ENCODE measurements around the gene NEK7.
"Not testable (repeated sequence)": the region's sequence is repeated elsewhere in the genome, so short reads cannot be mapped to it uniquely, and the experiment has no call there.

The NEK7 gene

DNA sequence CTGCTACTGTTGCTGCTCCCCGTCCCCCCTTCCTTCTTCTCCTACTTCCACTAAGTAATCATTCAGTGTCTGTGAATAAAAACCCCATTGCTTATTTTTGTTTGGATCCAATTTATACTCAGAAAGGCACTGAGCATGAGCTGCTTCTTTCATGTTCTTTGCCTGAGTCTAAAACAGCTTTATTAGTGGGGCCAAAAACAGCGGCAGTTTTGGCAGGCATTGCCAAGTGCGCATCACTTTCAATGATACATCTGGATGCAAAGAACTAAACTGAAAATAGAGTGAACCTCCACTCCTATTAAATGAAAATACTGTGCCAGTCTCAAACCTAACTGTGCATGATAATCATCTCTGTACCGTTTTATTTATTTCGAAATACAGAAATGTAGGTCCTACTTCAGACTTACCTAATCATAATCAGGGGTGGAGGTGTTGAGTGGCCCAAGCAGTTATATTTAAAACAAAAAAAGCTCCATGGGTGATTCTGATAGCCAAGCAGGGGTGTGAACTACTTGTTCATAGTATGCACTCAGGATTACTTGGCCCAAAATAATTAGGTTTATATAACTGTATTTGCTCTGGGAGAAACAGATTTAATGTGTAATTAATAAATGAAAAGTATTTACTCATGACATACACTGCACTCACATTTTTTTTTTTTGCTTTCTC, 48.4 kb downstream of the NEK7 start:
- DNase-seq (ENCODE audit: low spot score) = no peak

DNA sequence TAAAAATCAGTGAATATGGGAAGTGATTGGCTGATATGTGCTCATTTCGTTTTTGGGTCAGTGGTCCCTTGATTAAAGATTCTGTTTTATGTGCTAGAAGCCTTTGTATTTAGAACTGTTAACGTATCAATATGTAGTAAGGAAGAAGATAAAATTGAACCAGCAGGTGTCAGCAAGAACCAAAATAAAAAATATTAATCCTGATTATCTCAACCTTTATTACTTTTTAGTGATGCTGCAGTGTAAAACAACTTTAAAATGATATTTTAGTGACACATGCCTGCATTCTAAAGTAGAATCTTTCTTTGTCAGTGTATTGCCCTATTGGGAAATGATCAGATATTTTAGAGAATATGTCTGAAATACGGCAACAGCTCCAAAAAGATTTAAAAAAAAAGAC, 49.5 kb downstream of the NEK7 start:
- no peak for DNase-seq (ENCODE audit: low spot score)

DNA sequence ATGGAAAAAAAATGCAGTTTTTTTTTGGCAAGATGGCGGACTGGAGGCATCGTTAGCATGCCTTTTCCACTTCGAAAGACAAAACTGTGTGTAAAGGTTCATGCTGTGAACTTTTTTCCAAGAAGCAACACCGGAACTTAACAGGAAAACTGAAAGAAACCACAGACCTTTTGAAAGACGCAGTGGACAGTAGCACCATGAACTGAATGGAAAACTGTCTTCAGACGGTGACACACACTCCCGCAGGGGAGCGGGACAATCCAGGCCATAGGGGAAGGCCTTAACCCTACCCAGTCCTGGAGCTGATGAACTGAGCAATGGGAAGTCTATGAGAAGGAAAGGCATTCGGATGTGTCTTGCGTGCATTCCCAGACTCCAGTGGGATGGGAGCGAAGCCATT, 54.9 kb downstream of the NEK7 start:
- no peak for DNase-seq (ENCODE audit: low spot score)

DNA sequence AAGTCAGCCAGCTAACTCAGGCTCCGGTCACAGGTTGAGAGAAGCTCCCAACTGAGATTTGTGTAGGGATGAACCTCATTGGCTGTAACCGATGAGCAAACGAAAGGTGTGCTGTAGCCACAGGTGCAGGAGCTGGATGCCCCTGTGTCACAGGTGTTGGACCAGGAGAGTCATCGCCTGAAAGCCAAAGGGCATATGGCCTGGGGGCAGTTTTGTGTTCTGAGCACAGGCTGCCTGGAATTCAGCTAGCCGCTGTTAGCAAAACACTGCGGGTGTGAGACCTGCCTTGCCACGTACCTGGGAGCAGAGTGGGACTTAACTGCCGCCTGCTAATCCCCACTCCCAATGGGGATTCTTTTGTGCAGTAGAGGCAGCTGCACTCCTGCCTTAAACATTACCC, 55.3 kb downstream of the NEK7 start:
- DNase-seq (ENCODE audit: low spot score) = no peak

DNA sequence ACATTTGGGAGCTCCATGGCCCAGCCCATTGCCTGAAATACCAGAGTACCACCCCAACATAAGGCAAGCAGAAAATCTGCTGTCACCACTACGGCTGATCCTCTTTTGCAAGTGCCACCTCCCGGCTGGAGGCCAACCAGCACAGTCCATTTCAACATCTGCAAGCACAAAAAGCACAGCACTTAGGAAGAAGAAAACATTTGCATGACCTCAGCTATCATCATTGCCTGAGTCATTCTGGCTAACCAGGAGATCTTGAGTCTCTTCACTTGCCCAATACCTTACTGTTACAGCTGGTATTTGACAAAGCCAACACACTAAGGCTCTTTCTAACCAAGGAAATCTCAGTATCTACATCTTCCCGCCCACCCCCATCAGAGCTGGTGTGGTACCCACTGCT, 55.9 kb downstream of the NEK7 start:
- no peak for DNase-seq (ENCODE audit: low spot score)

DNA sequence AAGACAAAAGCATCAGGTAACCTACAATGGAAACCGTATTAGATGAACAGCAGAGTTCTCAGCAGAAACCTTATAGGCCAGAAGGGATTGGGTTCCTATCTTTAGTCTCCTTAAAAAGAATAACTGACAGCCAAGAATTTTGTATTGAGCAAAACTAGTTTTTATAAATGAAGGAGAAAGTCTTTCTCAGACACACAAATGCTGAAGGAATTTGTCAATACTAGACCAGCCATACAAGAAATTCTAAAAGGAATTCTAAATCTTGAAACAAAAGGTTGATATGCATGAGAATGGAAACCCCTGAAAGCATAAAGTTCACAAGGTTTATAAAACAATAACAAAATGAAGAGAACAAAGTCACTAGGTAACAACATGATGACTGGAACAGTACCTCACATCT, 58.1 kb downstream of the NEK7 start:
- no peak for DNase-seq (ENCODE audit: low spot score)

DNA sequence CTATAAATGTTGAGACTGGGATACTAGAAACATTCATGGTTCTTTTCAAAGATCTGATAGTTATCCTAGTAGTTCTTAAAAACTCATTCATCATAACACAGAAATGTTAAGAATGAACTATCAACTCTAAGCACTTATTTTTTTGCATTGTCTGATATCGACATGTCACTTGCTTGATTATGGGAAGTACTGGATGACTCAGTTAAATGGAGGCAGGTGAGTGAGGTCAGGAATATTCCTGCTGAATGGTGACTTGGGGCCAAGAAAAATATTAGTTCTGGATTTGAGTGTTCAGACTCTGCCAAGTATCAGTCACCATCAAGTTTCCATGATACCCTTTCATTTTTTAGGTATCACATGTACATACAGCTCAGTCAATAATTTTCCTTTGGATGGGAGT, 63.6 kb downstream of the NEK7 start:
- DNase-seq (ENCODE audit: low spot score) = no peak

DNA sequence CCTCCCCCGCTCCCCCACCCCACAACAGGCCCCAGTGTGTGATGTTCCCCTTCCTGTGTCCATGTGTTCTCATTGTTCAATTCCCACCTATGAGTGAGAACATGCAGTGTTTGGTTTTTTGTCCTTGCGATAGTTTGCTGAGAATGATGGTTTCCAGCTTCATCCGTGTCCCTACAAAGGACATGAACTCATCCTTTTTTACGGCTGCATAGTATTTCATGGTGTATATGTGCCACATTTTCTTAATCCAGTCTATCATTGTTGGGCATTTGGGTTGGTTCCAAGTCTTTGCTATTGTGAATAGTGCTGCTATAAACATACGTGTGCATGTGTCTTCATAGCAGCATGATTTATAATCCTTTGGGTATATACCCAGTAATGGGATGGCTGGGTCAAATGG, 70.2 kb downstream of the NEK7 start:
- DNase-seq (ENCODE audit: low spot score) = not testable (repeated sequence)

DNA sequence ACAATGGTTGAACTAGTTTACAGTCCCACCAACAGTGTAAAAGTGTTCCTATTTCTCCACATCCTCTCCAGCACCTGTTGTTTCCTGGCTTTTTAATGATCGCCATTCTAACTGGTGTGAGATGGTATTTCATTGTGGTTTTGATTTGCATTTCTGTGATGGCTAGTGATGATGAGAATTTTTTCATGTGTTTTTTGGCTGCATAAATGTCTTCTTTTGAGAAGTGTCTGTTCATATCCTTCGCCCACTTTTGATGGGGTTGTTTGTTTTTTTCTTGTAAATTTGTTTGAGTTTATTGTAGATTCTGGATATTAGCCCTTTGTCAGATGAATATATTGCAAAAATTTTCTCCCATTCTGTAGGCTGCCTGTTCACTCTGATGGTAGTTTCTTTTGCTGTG, 70.7 kb downstream of the NEK7 start:
- DNase-seq (ENCODE audit: low spot score) = not testable (repeated sequence)

DNA sequence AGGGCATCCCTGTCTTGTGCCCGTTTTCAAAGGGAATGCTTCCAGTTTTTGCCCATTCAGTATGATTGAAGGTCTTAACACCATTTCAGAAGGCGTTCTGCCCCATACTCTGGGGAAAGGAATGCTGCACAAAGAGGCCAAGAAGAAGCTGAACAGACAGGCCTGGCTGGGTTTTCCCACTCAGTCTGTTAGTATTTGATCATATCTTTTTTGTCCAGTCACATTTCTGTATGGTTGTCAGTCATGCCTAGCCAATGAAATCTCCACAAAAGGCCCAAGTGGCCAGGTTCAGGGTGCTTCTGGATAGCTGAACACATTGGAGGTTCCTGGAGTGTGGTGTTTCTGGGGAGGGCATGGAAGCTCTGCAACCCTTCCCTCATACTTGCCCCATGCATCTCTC, 72.1 kb downstream of the NEK7 start:
- no peak for DNase-seq (ENCODE audit: low spot score)

DNA sequence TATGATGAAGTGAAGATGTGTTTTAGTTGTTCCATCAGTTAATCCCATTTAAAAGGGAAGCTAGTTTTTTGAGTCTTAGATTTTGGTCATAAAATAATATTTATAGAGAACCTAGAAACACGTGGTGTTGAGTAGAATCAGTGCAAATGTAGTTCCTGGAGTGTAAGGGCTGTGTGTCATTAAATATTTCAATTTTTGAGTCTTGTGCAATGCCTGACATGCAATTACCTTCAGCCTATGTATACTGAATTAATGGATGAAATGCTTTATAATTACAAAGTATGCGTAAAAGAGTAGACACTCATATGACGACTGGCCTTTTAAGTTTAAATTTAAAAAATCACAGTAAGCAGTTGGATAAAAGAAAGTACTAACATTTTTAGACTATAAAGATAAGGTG, 75.0 kb downstream of the NEK7 start:
- no peak for DNase-seq (ENCODE audit: low spot score)

DNA sequence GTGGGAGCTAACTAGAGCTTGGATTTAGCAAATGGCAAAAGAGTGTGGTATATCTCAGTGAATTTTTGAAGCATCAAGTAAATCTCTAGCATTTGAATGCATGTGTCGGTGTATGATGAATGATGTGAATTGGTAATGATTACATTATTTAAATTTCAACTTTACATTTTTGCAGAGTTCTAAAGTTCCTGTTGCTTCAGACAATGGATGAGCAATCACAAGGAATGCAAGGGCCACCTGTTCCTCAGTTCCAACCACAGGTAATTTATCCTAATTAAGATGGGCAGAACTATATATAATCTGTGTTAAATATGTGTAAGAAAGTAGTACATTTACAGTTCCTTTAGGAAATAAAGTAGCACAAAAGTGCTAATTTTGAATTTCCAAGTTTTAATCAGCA, 75.6 kb downstream of the NEK7 start:
- no peak for DNase-seq (ENCODE audit: low spot score)

DNA sequence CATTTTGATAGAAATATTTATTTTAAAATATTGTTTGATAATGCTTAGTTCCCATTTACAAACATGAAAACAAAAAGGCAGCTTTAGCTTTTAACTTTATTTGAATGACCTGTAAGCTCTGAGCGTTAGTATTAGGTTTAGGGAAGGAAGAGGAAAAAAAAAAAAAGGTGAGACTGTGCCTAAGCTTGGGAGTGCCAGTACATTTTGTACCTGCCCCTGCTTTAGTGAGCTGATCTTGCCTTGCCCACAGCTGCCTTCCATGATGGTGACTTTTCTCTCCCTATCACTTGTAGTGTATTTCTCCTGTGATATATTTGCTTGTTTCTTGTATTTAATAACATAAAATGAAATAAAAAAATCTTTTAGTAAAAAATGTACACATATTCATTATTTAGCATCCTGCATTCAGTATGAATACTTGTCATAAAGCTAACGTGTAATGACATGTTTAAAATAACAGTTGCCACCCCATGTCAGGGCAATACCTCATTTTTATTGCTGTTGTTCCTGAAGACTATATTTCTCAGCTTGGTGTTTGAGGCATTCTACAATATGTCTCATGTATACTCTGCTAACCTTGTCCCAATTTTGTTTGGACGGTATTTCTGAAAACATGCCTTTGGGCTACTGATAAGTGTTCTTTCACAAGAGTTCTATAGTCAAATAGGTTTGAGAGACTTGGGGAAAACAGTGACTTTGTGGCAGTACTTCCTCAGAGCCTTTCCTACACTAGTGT, 76.3 kb downstream of the NEK7 start:
- no peak for DNase-seq (ENCODE audit: low spot score)

DNA sequence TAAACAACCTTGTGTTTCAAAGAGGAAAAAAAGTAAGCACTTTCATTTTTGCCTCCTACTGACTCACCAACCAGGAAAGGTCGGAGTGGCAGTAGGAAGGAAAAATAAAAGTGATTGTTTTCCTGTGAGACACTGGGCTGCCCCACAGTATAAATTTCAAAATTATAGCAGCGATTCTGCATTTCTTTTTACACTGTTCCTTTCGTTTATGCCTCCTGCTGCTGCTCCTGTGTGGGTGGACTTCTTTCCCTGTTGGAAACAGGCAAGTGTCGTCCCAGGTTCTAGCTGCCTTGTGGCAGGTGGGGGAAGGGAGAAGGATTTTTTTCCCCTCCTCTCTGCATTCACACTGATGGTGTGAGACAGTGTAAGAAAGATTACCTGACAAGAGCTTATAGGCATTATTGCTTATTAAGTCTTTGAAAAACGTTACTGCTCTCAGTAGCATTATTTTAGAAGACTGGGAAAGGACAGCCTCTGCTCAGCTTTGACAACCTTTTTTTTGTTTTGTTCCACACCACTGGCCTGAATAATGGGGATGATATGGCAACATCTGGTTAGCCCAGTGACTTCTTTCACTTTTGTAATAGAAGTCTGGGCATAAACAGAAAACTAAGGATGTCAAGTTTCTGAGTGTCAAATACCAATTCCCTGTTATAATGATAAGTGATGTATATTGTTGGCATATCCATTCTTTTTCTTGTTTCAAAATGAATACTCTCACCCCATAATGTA, 77.9 kb downstream of the NEK7 start:
- peak; percentile 35 for DNase-seq (ENCODE audit: low spot score)

DNA sequence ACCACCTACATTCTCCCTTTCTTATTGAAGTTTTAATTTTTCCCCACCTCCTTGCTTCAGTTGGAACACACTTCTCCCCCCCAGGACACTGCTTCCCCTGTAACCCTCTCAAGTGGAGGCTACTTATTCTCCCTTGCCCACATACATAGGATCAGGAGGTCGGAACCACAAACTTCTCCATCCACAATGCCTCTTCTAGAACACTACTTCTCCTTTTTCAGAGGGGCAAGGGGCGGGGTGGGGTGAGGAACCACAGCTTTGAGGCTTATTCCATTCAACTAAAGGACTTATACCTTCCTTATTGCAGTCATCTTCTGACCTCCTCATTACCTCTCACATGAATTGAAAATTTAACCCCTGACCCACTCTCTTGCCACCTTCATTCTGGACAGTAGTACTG, 81.3 kb downstream of the NEK7 start:
- no peak for DNase-seq (ENCODE audit: low spot score)

DNA sequence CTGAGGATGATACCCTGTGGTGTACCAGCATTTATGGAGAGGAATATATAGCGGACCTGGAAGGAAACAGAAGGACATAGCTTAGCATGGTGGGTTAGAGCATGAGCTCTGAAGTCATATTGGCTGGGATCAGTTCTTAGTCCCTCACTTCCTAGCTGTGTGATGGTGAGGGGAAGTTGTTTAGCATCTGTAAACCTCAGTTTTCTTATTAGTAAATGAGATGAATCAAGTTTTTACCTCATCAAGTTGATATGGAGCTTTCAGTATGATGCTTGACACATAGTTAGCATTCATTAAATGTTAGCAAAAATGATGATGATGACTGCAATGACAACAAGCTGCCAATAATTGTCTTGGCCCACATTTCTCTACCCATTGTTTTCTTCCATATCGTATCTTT, 84.8 kb downstream of the NEK7 start:
- DNase-seq (ENCODE audit: low spot score) = no peak

DNA sequence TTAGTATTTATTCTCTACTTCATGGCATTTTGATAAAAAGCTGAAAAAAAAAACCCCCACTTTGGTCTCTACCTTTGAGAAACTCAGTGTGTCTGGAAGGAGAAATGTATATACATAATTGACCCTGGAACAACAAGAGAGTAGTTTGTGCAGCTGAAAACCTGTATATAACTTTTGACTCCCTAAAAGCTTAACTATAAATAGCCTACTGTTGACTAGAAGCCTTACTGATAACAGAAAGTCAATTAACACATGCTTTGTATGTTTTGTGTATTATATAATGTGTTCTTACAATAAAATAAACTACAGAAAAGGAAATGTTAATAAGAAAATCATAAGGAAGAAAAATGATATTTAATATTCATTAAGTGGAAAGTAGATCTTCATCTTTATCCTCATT, 88.0 kb downstream of the NEK7 start:
- DNase-seq (ENCODE audit: low spot score) = no peak

DNA sequence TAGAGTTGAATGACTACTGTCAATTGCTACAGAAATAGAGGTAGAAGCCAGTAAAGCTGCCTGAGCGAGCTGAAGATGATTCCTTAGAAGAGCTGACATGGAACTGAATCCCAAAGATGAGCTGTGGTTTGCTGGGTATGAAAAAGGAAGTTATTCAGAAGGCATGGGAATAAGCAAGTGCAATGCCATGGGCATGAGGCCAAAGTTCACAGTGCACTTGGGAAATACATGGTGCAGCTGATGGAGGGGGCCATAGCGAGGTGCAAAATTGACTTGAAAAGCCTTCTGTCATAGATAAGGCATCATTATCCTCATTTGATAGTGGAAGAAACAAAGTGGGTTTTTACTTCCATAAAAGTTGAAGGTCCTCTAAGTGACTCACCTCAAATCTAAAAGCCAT, 88.6 kb downstream of the NEK7 start:
- no peak for DNase-seq (ENCODE audit: low spot score)

DNA sequence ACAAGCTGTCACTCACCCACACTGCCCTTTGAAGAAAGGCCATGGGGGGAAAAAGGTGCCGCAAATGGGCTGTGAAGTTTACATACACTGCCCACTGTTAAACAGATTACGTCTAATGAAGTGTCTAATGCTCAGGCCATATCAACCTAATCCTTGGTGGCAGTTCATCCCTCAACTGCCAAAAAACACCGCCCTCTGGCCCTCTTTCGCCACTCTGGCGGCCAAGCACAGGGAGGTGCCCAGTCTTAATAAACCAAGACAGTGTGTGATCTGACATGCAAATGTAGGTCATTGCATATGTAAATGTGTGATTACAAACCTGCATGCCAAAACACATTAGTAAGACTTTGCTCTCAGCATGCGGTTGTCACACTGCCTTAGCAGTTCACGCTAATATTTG, 89.5 kb downstream of the NEK7 start:
- DNase-seq (ENCODE audit: low spot score) = no peak

DNA sequence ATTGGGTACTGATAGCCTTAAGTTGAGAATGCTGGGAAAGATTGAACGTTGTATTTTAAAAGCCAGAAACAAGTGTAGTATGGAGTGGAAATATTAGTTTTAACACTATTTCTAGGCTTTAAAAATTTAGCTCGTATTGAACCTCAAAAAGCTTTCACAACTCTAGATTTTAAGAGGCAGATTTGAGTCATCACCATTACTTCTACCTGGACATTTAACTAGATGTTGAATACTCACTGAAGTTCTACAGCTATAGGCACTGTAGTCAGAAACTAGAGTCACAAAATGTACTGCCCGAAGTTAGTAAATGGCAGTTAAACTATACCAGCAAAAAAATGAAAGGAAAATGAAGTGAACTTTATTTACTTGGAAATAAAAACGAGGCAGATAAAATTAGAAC, 96.5 kb downstream of the NEK7 start:
- DNase-seq (ENCODE audit: low spot score) = no peak

DNA sequence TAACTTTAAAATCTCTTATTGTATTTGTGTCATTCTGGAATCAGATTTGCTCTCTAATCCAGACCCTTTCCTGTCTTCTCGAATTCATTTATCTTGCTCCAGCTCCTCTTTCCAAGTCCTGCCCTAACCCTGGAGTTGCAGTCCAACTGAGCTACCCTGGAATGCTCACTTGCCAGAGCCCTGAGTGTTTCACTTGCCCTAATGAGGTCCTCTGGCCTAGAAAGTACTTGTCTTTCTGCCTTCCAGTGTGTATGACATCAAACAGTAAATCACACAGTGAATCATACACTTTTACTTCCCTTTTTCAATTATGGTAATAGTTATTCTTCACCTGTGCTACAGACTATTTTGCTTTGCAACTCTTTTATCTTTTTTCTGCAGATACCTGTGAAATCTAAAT, 96.9 kb downstream of the NEK7 start:
- no peak for DNase-seq (ENCODE audit: low spot score)

DNA sequence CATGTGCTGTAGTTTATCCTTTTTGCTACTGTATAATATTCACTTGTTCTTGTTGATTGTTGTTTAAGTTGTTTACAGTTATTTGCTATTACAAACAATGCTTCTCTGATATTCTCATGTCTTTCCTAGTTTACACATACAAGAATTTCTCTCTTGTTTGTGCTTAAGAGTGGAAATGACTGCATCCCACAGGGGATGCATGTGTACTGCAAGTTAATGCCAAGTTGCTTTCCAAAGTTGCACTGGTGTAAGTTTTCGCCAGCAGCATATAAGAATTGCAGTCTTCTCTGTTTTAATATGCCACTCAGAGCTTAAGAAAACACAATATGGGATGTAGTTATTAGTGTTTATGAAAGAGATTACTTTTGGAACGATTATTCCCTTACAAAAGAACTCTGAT, 97.7 kb downstream of the NEK7 start:
- no peak for DNase-seq (ENCODE audit: low spot score)

DNA sequence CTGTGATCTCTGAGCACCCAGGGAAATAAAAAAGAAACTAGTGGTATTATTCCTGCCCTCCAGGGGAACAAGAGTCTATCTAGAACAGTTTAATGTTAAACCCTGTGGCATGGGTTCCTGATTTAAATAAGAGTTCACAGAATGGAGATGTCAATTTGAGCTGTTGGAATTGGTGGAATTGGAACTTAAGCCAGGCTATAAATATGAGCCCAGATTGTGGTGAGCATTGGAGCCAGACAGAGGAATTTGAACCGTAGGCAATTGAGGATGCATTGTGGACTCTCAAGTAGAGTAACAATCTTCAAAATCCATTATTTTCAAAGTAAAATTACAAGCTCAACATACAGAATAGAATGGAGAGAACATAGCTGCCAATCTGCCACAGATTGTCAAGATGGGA, 98.2 kb downstream of the NEK7 start:
- no peak for DNase-seq (ENCODE audit: low spot score)

DNA sequence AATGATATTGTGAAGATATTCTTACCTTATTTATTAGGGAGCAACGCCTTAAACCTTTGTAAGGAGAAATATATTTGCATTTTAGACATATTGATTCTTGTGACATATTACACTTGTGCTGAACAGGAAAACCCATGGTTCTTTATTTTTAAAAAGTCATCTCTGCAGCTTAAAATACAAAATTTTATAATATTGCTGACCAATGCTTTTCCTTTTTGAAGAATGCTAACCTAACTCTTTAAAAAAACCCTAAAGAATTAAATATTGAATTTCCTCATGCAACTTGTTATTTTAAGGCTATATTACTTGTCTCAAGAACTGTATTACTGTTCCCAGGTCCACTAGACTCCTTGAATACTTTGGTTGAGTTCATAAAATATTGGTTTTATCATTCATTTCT, 99.0 kb downstream of the NEK7 start:
- DNase-seq (ENCODE audit: low spot score) = no peak
